SU-DHL-6 (cell line): Measurements from ENCODE around the gene TXNRD2.

Experiments used
- H2AFZ ChIP-seq: fragments of 200-600 bp; sonication (generic); 2 replicates; pipeline ENCODE4 v1.6.1; 2014; ENCODE audit warnings: low read depth, mild to moderate bottlenecking, moderate library complexity, mixed read lengths, antibody characterized with exemption, low read length; ENCODE audit not compliant: severe bottlenecking
- H3F3A ChIP-seq: fragments of 200-600 bp; shearing (Covaris generic); 2 replicates; pipeline ENCODE4 v1.6.0; 2016; ENCODE audit warnings: antibody characterized with exemption, mild to moderate bottlenecking; ENCODE audit not compliant: insufficient read depth
- H3K27ac ChIP-seq: fragments of 200-600 bp; sonication (generic); 2 replicates; pipeline ENCODE4 v1.5.1; 2016; ENCODE audit warnings: low read depth, mild to moderate bottlenecking, low read length, moderate library complexity, mixed read lengths
- H3K27me3 ChIP-seq: fragments of 200-600 bp; sonication (generic), shearing (Covaris generic); 2 replicates; pipeline ENCODE4 v1.6.0; 2014; ENCODE audit warnings: mild to moderate bottlenecking, low read length
- H3K36me3 ChIP-seq: fragments of 200-600 bp; sonication (generic); 2 replicates; pipeline ENCODE4 v1.6.1; 2014; ENCODE audit warnings: mild to moderate bottlenecking, low read length, mixed read lengths
- H3K4me2 ChIP-seq: fragments of 300-600, 200-600 bp; shearing (Covaris generic), sonication (generic); 2 replicates; pipeline ENCODE4 v1.6.0; 2014; ENCODE audit warnings: low read length, low read depth, mild to moderate bottlenecking; ENCODE audit not compliant: poor library complexity, severe bottlenecking
- H3K4me3 ChIP-seq: fragments of 200-600 bp; sonication (generic); 2 replicates; pipeline ENCODE4 v1.5.1; 2014; ENCODE audit warnings: antibody characterized with exemption, low read length, mild to moderate bottlenecking, mixed read lengths; ENCODE audit not compliant: insufficient read depth, poor library complexity, severe bottlenecking
- H3K79me2 ChIP-seq: fragments of 200-600 bp; sonication (generic); 2 replicates; pipeline ENCODE4 v1.6.1; 2014; ENCODE audit warnings: mild to moderate bottlenecking, low read length, moderate library complexity; ENCODE audit not compliant: insufficient read depth
- H3K9ac ChIP-seq: fragments of 200-600 bp; sonication (generic); 2 replicates; pipeline ENCODE4 v1.7.0; 2014; ENCODE audit warnings: mild to moderate bottlenecking, low read length
- H3K9me2 ChIP-seq: fragments of 200-600 bp; sonication (generic); replicated peaks from 2 replicates; pipeline ENCODE4 v1.6.1; 2014; ENCODE audit warnings: low read length; ENCODE audit not compliant: insufficient read depth
- H3K9me3 ChIP-seq: fragments of 200-600 bp; sonication (generic); 2 replicates; pipeline ENCODE4 v1.6.1; 2014; ENCODE audit warnings: low read length, mixed read lengths; ENCODE audit not compliant: insufficient read depth
- H4K20me1 ChIP-seq: fragments of 200-600 bp; sonication (generic); 2 replicates; pipeline ENCODE4 v1.6.1; 2014; ENCODE audit warnings: low read depth, mild to moderate bottlenecking, antibody characterized with exemption, low read length, moderate library complexity, mixed read lengths
- EZH2phosphoT487 ChIP-seq: fragments of 200-600 bp; sonication (generic), shearing (Covaris generic); conservative IDR thresholded peaks from 2 replicates; pipeline ENCODE4 v1.6.1; 2018; ENCODE audit warnings: mild to moderate bottlenecking, antibody characterized with exemption, low read length, moderate library complexity, mixed read lengths
- TF ChIP-seq, protein P1 (sequence below): fragments of 200-600 bp; sonication (generic); IDR thresholded peaks from one replicate; pipeline ENCODE4 v1.5.1; 2017; ENCODE audit warnings: antibody characterized with exemption, mild to moderate bottlenecking, low read length, moderate library complexity; ENCODE audit not compliant: insufficient read depth, poor library complexity, severe bottlenecking

TXNRD2 gene

GRCh38 chr22:19980766-19981165 is 39.1 kb upstream of the TXNRD2 start:
- no peaks in the 10 kb centered on the region for H3K27me3 ChIP-seq
- H3K36me3 ChIP-seq = no peaks in the 10 kb centered on the region
- no peak overlapping the region for H3K4me3 ChIP-seq
- no peaks in the 10 kb centered on the region for H3K9me2 ChIP-seq
- no peaks in the 10 kb centered on the region for H3K9me3 ChIP-seq
- no peaks in the 10 kb centered on the region for H3F3A ChIP-seq
- no peak overlapping the region for H2AFZ ChIP-seq
- no peak overlapping the region for H3K27ac ChIP-seq
- H3K79me2 ChIP-seq = no peaks in the 10 kb centered on the region
- TF ChIP-seq, protein P1, sequence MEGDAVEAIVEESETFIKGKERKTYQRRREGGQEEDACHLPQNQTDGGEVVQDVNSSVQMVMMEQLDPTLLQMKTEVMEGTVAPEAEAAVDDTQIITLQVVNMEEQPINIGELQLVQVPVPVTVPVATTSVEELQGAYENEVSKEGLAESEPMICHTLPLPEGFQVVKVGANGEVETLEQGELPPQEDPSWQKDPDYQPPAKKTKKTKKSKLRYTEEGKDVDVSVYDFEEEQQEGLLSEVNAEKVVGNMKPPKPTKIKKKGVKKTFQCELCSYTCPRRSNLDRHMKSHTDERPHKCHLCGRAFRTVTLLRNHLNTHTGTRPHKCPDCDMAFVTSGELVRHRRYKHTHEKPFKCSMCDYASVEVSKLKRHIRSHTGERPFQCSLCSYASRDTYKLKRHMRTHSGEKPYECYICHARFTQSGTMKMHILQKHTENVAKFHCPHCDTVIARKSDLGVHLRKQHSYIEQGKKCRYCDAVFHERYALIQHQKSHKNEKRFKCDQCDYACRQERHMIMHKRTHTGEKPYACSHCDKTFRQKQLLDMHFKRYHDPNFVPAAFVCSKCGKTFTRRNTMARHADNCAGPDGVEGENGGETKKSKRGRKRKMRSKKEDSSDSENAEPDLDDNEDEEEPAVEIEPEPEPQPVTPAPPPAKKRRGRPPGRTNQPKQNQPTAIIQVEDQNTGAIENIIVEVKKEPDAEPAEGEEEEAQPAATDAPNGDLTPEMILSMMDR = no peak
- TF ChIP-seq EZH2phosphoT487 = no peak
- no peak overlapping the region for H3K4me2 ChIP-seq
- H4K20me1 ChIP-seq = no peaks in the 10 kb centered on the region
- no peak overlapping the region for H3K9ac ChIP-seq

- Histone ChIP-seq H3K9ac (no peak overlapping the region), H4K20me1 (no peaks in the 10 kb centered on the region), H3K36me3 (no peaks in the 10 kb centered on the region)
Measured at GRCh38 chr22:19979712-19980493, 38.3 kb upstream of the TXNRD2 start.

DNA sequence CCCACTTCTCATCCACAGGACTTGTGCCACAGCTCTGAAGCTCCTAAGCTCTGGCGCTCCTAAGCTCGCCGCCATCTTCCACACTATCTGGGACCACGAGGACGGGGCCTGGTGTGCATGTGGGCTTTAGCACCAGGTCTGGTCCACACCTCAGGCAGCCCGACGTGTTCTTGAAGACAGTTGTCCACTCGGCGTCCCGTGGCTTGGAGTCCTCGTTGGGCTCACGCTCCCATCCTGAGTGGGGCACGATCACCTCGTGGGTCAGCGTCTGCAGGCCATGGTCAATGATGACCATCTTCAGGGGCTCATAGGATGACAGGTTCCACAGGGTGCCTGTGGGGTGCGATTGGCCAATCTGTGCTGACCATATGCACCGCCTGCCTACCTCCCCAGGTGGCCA is 37.1 kb upstream of the TXNRD2 start:
- H3K27ac ChIP-seq = no peak overlapping the region
- no peak overlapping the region for H2AFZ ChIP-seq
- H3K4me3 ChIP-seq = no peak overlapping the region
- H3K9me3 ChIP-seq = no peaks in the 10 kb centered on the region
- H3K9me2 ChIP-seq = no peaks in the 10 kb centered on the region
- H3K79me2 ChIP-seq = no peaks in the 10 kb centered on the region
- H4K20me1 ChIP-seq = no peaks in the 10 kb centered on the region
- TF ChIP-seq EZH2phosphoT487 = no peak
- TF ChIP-seq, protein P1 = no peak
- H3K27me3 ChIP-seq = no peaks in the 10 kb centered on the region
- H3K9ac ChIP-seq = no peak overlapping the region
- no peak overlapping the region for H3K4me2 ChIP-seq
- no peaks in the 10 kb centered on the region for H3F3A ChIP-seq
- H3K36me3 ChIP-seq = no peaks in the 10 kb centered on the region

More at GRCh38 chr22:19979712-19980493, 38.3 kb upstream of the TXNRD2 start:
- Histone ChIP-seq H3K4me3 (no peak overlapping the region), H3K79me2 (no peaks in the 10 kb centered on the region), H3F3A (no peaks in the 10 kb centered on the region), H2AFZ (no peak overlapping the region), H3K9me2 (no peaks in the 10 kb centered on the region), H3K4me2 (no peak overlapping the region), H3K9me3 (no peaks in the 10 kb centered on the region), H3K27me3 (no peaks in the 10 kb centered on the region), H3K27ac (no peak overlapping the region)
- TF ChIP-seq EZH2phosphoT487 = no peak
- TF ChIP-seq, protein P1 = no peak
